GM19240 (cell line): ENCODE data around the gene CORO1C.

Experiments used
- DNase-seq: peaks from one replicate; pipeline ENCODE4 v3.0.0; 2011; ENCODE audit warnings: low spot score; ENCODE audit not compliant: insufficient read length

CORO1C gene

GRCh38 chr12:108697905-108698304, 33.4 kb downstream of the CORO1C start:
- no peak for DNase-seq

DNA sequence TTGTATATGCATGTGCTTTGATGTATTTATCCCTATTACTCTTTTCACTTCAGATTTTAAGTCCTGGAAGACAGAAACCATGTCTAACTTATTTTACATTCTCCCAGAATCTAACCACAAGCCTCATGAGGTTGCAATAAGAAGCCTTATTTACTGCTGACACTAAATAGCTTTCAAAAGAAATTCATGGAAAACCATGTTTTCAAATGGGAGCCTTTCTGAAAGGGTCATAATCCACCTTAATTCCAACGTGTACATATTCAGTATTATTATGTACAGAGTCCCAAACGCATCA, 34.4 kb downstream of the CORO1C start:
- DNase-seq = no peak

DNA sequence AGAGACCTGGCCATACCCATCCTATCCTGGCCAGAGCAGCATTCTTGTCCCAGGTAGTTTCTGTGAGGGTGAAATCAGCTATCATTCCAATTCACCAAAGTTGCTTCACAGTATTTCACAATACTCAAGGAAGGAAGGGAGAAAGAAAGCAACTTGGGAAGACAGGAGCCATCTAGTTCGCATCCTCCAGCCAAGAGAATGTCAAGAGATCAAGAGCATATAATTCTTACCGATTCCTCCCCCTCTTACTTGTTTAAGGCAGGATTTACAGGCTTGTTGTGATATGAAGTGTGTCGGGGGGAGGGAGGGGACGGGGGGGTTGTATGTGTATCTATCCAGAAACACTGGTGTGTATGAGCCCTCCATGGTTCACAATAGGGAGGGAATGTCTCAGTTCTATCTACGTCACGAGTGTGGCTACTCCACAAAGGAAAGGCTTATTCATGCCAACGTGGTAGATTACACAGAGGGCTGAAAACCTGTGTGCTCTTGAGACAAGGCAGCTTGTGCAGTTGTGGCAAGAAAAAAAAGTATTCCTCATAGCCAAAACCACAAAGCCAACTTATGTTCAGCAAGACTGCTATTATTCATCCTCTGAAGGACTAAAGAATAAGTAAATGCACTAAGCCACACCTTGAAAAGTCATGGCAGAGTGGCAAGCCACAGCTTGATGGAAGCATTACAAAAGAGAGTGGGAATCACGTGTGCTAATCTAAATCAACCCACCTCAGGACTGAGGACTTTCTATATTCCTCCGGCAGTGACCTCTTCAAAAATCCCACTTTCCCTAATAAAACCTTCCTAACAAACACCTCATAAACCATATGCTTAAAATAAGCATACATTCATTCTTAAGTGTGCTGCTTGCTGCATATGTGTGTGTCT, 35.0 kb downstream of the CORO1C start:
- DNase-seq = no peak

GRCh38 chr12:108694812-108695278, 36.5 kb downstream of the CORO1C start:
- DNase-seq = no peak

- no peak for DNase-seq
These were observed 37.6 kb downstream of the CORO1C start for GRCh38 chr12:108693751-108694150.

DNA sequence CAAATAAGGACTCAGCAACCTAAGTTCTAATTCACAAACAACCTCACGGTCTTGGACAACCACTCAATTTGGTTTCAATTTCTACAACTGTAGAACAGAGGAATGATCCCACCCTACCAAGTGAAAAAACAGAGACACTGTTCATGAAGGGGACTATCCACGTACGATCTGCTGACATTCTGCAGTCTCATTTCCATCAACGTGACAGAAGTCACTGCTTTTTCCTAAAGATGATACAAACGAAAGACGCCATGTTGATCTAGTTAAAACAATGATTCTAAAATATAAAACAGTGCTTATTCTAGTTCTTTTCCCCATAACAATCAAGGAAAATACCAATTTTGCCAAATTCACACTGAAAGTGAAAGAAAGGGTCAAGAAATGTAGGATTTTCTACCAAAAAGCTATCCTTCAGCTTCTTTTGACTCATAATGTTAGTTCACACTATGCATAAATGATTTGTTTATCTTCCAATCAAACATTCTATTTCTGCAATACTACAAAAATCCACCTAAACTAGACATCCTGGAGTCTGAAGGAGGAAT, 38.1 kb downstream of the CORO1C start:
- DNase-seq = no peak

DNA sequence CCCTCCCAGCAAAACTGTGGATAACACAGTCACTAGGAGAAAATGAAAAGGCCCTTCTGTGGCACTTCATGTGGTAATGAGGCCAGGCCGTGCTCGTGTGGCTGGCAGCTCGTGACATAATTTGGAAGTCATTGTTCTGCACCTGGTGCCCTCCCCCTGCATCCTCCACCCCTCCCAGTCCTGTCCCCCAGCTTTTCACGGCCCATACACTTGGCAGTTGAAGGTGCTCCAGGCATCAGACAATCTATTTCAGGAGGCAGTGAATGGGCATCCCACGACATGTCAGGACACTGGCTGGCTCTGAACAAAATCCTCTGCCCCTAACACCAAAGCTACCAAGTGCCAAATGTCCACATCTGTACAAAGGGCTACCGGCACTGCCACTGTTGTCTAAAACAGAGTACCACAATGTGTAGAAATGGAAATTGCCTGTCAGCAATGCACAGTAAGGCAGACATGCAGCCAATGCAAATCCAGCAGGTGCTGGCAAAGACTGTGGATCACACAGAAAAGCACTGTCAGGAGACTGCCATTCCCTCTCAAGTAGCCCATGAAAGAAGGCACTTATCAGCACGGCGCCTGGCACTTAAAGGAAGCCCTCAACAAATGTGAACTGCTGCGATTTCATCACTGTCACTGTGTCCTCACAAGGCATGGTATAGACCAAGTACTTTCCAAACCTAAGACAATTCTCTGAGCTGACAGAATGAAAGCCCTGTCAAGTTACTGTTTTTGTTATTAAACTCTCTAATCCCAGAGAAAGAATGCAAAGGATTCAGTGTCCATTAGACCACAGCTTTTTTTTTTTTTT, 39.1 kb downstream of the CORO1C start:
- no peak for DNase-seq

GRCh38 chr12:108691175-108691997, 39.9 kb downstream of the CORO1C start:
- DNase-seq = peak; percentile 24

GRCh38 chr12:108690542-108691174, 40.7 kb downstream of the CORO1C start:
- no peak for DNase-seq

DNA sequence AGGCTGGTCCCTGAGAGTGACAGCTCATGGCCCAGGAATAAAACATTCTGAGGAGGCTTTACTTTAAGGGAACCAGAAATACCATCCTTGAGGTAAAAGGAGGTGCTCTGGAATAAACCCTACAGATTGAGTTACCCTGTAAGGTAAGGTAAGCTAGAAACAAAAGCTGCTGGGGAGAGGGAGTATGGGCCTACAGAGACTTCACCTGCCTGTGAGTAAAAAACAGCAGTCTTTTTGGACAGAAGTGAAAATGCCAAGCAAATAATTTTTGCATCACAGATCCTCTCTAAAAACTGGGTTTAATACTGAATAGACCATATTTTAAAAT, 41.2 kb downstream of the CORO1C start:
- no peak for DNase-seq

DNA sequence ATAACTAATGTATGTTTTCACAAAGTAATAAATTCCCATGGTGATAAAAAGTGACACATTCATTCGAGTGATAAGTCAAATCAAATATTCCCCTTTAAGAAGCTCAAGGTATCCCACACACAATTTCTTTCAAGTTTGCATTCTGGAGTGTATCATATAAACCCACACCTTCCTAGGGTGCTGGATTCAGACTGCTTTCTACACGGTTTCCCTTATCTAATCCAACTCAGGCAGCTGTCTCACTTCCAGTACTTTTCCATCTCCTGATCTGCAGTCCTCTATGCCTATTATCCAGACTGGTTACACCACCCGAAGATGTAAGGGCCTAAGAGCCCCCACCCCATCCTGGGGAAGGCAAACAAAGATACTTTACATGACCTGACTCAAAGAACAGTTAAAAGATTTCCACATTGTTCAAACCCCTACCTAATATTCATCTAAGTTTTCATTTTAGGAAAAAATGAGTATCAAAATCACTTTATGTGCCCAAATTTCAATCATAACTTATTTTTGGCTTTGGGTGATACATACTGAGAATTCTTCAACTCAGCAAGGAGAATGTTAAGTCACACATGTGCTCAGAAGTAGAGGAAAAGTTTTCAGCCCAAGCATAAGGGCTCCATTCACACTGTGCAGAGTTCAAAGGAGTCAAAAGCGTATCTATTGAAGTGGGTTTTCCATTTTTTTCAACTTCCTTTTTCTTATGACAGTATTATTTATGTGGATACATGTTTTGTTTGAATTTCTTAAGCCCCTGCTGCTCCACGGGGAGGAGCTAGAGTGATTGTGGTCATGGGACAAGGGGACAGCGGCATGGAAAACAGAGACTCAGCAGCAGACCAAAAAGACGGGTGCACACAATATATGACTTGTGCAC, 41.8 kb downstream of the CORO1C start:
- DNase-seq = no peak

DNA sequence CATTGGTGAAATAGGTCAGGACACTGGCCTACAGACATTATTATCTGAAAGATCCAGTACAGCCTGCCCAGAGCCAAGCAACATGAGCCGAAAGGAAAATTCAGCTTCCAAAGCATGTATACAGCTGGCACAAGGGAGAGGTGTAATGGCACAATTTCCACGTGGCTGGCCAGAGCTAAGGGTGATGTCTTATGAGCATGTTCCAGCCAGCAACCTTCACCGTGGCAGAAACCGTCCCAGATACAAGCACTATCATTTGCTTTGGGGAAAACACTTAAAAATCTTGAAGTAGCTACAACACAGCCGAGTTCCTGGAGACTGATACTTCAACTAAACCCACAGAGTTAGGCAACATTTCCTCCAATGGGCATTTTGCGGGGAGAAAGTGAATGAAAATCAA, 44.5 kb downstream of the CORO1C start:
- DNase-seq = no peak

GRCh38 chr12:108685469-108686260, 45.7 kb downstream of the CORO1C start:
- DNase-seq = no peak

- DNase-seq = no peak
These were observed 47.3 kb downstream of the CORO1C start for GRCh38 chr12:108683906-108684556.

DNA sequence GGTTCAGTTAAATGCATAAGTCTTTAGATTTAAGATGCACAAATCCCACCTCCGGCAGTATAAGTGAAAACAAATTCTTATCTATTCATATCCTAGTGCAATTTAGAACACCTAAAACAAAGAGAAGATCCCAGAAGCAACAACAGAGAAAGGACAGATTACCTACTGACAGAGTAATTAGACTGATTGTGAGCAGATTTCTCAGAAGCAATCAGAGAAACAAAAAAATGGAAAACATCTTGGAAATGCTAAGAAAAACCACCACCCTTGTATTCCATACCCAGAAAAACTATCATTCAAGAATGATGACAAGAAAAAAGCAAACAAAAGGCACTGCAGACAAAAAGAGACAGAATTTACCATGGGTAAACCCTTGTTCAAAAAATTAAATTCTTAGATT, 50.0 kb downstream of the CORO1C start:
- DNase-seq = no peak

DNA sequence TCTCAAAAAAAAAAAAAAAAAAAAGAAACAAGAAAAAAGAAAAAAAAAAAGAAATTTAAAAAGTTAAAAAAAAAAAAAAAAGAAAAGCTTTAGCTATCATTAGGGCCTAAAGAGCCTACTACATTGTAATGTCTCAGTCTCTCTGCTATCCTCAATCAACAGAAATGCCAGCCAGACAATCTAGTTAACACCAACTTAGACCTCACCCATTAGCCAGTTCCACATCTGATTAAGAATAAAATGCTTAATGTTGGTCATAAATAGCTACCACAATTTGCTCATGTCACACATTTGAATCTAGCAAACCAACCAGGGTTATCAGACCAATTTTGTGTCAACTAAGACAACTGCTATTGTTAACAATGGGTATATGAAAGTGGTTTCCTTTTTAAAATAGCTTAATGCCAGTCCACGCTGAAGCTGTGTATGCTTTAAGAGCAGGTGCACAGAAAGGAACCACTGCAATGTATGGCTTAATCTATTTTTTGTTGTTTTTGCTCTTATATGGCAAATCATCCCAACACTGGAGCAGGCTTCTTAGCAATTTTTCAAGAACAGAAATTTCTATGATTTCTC, 52.1 kb downstream of the CORO1C start:
- DNase-seq = no peak

DNA sequence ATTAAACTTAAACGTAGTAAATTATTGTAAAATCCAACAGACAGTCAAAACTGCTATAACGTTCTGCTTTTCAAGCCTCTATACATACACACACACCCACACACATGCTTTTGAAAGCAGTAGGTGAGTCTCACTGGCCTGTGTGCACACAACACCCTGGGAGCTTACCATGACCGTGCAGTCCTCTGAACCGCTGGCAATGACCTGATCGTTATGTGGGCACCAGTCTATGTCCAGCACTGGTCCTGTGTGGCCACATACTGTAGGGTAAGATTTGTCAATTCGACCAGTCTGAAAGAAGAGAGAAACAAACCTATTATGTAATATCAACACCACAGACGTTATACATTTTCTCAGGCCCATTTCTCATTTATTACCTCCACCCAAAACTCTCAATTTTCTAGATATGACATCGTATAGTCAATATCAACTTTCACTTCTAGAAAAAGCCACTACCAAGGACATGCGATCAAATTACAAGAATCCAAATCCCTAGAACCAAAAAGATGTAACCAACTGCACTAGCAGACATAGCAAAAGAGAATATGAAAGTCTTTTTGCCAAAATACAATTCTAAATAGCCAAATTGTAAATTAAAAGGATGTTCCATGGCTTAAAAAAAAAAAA, 53.1 kb downstream of the CORO1C start:
- no peak for DNase-seq

DNA sequence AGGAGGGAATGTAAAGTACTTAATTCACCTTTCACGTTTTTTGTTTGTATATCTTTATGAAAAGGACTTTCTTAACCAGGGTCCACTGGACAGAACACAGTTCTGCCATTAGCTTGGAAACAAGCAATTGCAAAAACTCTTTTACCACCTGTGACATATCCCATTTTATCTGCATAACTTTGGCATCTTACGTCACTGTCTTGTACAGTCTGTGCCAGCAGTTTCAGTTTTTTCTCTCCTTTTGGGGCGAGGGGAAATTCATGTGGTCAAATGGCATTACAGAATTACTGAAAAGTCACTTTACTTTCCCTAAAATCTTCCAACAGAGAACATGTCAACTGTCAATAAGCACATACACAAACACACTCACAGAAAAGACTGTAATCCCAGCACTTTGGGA, 53.9 kb downstream of the CORO1C start:
- DNase-seq = no peak
